Vagina (tissue), 2 donors: ENCODE data around the gene MT1H. TPM values are rescaled to one million over a fixed set of nuclear protein-coding genes. Genes with fewer than 3 reads are reported as not detected.

Experiments used
- DNase-seq, 2 donors: peaks; one replicate each; pipeline ENCODE4 v3.0.0-alpha.2; 2017; ENCODE audit errors: extremely low spot score in 2 of 2
- H3K27ac ChIP-seq: fragments of 200-600 bp; sonication (generic); one replicate; pipeline ENCODE4 v1.5.1; 2019
- H3K27me3 ChIP-seq: fragments of 200-600 bp; sonication (generic); one replicate; pipeline ENCODE4 v1.5.1; 2019
- H3K36me3 ChIP-seq, 2 donors: fragments of 200-600 bp; sonication (generic); one replicate each; pipeline ENCODE4 v1.5.1; 2017 to 2019
- H3K4me1 ChIP-seq: fragments of 200-600 bp; sonication (generic); one replicate; pipeline ENCODE4 v1.5.1; 2019
- H3K4me3 ChIP-seq, 2 donors: fragments of 200-600 bp; sonication (generic); 1 replicate in 1 of 2; 2 replicates in 1 of 2; pipeline ENCODE4 v1.5.1; 2016 to 2019
- H3K9me3 ChIP-seq: fragments of 200-600 bp; sonication (generic); one replicate; pipeline ENCODE4 v1.5.1; 2019
- POLR2A ChIP-seq, 2 donors: fragments of 450-650 bp; IDR thresholded peaks; one replicate each; pipeline ENCODE4 v1.6.1; 2017; ENCODE audit warnings: antibody characterized with exemption in 2 of 2, mild to moderate bottlenecking in 2 of 2, moderate library complexity in 2 of 2
- POLR2AphosphoS5 ChIP-seq, 2 donors: sonication (generic); formaldehyde crosslinking; IDR thresholded peaks; one replicate each; pipeline ENCODE4 v1.9.0; 2017; ENCODE audit warnings: antibody characterized with exemption in 2 of 2, mild to moderate bottlenecking in 2 of 2, low read depth in 1 of 2; ENCODE audit not compliant: insufficient read depth in 1 of 2
- intact Hi-C: fragments of 100-400 bp; cut with DNase I; formaldehyde crosslinking; loops from one replicate; pipeline ENCODE4 v1.15.1; 2023
- total RNA-seq: library from RNA; depleted of rRNA; stranded (reverse); fragments of >200 nt; gene quantifications from one replicate; pipeline ENCODE4 v1.2.3, GENCODE V29; 2016
- TF ChIP-seq, protein P1 (sequence below), 3 experiments: fragments of 450-650 bp in 2 of 3; fragments of 200-600 bp in 1 of 3; sonication (generic) in 1 of 3; IDR thresholded peaks; one replicate each; pipeline ENCODE4 v1.5.1; 2017 to 2019; ENCODE audit warnings: antibody characterized with exemption in 3 of 3, mild to moderate bottlenecking in 2 of 3, moderate library complexity in 2 of 3

Gene MT1H
- total RNA-seq, 1 donor from 2014 or later, result not detected

DNA sequence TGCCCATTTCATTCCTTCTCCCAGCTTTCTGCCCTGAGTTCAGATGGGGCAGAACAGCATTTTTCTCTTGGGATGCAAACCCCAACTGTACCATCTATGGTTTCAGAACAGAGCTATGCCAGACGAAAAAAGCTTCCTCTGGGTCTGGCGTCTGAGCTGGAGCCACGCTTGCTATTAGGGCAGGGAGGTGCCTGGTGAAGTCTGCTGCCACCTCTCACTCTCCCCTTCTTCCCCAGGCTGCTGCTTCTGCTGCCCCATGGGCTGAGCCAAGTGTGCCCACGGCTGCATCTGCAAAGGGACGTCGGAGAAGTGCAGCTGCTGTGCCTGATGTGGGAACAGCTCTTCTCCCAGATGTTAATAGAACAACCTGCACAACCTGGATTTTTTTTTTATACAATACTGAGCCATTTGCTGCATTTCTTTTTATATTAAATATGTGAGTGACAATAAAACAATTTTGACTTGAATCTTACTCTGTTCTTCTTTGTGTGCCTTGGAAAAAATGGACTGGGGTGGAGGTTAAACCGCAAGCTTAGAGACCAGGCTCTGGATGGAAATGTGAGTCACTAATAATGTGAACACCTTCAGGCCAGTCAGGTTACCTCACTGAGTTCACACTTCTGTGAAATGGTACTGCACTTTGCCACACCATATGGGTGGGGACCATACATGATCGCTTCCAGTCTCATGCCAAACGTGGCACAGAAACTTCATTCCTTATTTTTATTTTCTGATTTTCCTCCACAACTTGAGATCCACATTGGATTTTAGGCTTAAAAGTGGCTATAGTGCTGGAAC lies 32.8 kb upstream of the MT1H start:
- TF ChIP-seq POLR2A (IDR thresholded peaks at IDR 0.05), result no peak
- TF ChIP-seq, protein P1, sequence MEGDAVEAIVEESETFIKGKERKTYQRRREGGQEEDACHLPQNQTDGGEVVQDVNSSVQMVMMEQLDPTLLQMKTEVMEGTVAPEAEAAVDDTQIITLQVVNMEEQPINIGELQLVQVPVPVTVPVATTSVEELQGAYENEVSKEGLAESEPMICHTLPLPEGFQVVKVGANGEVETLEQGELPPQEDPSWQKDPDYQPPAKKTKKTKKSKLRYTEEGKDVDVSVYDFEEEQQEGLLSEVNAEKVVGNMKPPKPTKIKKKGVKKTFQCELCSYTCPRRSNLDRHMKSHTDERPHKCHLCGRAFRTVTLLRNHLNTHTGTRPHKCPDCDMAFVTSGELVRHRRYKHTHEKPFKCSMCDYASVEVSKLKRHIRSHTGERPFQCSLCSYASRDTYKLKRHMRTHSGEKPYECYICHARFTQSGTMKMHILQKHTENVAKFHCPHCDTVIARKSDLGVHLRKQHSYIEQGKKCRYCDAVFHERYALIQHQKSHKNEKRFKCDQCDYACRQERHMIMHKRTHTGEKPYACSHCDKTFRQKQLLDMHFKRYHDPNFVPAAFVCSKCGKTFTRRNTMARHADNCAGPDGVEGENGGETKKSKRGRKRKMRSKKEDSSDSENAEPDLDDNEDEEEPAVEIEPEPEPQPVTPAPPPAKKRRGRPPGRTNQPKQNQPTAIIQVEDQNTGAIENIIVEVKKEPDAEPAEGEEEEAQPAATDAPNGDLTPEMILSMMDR (IDR thresholded peaks at IDR 0.05), result no peak
- no peak for TF ChIP-seq POLR2AphosphoS5 (IDR thresholded peaks at IDR 0.05; ENCODE audit: insufficient read depth in 1 of 2, low read depth in 1 of 2)
- no peaks in the 10 kb centered on the region for H3K27me3 ChIP-seq

GRCh38 chr16:56637814-56638750 lies 31.5 kb upstream of the MT1H start, which contains the start of gene MT1A:
Gene MT1A, plus strand, starts transcription at chr16:56638666. Its CDS starts 73 bp downstream, at chr16:56638739.
- H3K4me1 ChIP-seq, result peaks cover 26% of the 10 kb centered on the region
- H3K4me3 ChIP-seq, result peak within 1 kb of the TSS; percentile 45 to 50
- no peaks in the 10 kb centered on the region for H3K9me3 ChIP-seq
- H3K27ac ChIP-seq, result peak within 1 kb of the TSS; percentile 70
- H3K36me3 ChIP-seq, result no peaks in the 10 kb centered on the region
- H3K27me3 ChIP-seq, result no peaks in the 10 kb centered on the region
- DNase-seq, result no peak
- intact Hi-C loops, result no loop called here
- TF ChIP-seq POLR2A (IDR thresholded peaks at IDR 0.05) (peak in 1 of 2 donors; percentile 43), POLR2AphosphoS5 (IDR thresholded peaks at IDR 0.05; ENCODE audit: insufficient read depth in 1 of 2, low read depth in 1 of 2) (peak in 1 of 2 donors; percentile 89)
- TF ChIP-seq, protein P1 (IDR thresholded peaks at IDR 0.05), result no peak

More for the DNA sequence above, 32.8 kb upstream of the MT1H start:
- Histone ChIP-seq H3K4me1 (peaks cover 32% of the 10 kb centered on the region), H3K9me3 (no peaks in the 10 kb centered on the region), H3K27ac (no peak overlapping the region), H3K36me3 (no peaks in the 10 kb centered on the region), H3K4me3 (no peak overlapping the region)
- no peak for DNase-seq
- intact Hi-C loops, result no loop called here

DNA sequence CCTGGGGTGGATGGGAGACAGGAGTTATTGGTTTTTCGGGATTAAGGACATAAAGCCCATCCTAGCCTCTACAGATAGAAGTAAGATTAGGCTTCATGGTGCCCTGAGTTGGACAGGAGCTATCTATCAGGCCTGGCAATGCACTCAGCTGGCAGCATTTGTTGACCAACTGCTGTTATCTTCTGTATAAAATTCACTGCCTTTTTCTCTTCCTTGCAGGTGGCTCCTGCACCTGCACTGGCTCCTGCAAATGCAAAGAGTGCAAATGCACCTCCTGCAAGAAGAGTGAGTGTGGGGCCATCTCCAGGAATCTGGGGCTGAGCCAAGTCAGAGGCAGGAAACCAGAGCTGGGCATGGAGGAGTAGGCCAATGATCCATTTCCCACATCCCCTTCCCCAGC lies 30.6 kb upstream of the MT1H start:
- Histone ChIP-seq H3K36me3 (no peaks in the 10 kb centered on the region), H3K27ac (no peak overlapping the region), H3K27me3 (no peaks in the 10 kb centered on the region), H3K4me1 (peaks cover 30% of the 10 kb centered on the region), H3K4me3 (no peak overlapping the region), H3K9me3 (no peaks in the 10 kb centered on the region)
- TF ChIP-seq, protein P1 (IDR thresholded peaks at IDR 0.05), result no peak
- TF ChIP-seq POLR2AphosphoS5 (IDR thresholded peaks at IDR 0.05; ENCODE audit: insufficient read depth in 1 of 2, low read depth in 1 of 2) (no peak), POLR2A (IDR thresholded peaks at IDR 0.05) (no peak)
- intact Hi-C loops, result no loop called here
- DNase-seq, result no peak

- intact Hi-C loops, result no loop called here
Observed at GRCh38 chr16:56640076-56640475, 29.5 kb upstream of the MT1H start.

More at GRCh38 chr16:56640076-56640475, 29.5 kb upstream of the MT1H start:
- Histone ChIP-seq H3K4me3 (no peak overlapping the region), H3K9me3 (no peaks in the 10 kb centered on the region), H3K36me3 (no peaks in the 10 kb centered on the region), H3K27me3 (no peaks in the 10 kb centered on the region), H3K4me1 (peaks cover 28% of the 10 kb centered on the region), H3K27ac (no peak overlapping the region)
- TF ChIP-seq POLR2AphosphoS5 (IDR thresholded peaks at IDR 0.05; ENCODE audit: insufficient read depth in 1 of 2, low read depth in 1 of 2) (no peak), POLR2A (IDR thresholded peaks at IDR 0.05) (no peak)
- TF ChIP-seq, protein P1 (IDR thresholded peaks at IDR 0.05), result no peak
- no peak for DNase-seq
